ENCODE results near the gene MB21D2.
"Not testable (repeated sequence)": the region's sequence is repeated elsewhere in the genome, so short reads cannot be mapped to it uniquely, and the experiment has no call there.

MB21D2 gene, protein sequence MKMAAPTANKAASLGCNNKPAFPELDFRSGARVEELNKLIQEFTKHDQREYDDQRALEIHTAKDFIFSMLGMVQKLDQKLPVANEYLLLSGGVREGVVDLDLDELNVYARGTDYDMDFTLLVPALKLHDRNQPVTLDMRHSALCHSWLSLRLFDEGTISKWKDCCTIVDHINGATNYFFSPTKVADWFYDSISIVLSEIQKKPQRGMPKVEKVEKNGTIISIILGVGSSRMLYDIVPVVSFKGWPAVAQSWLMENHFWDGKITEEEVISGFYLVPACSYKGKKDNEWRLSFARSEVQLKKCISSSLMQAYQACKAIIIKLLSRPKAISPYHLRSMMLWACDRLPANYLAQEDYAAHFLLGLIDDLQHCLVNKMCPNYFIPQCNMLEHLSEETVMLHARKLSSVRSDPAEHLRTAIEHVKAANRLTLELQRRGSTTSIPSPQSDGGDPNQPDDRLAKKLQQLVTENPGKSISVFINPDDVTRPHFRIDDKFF

GRCh38 chr3:192917404-192918274, at the start of gene MB21D2:
MB21D2 (minus strand) TSS chr3:192917856; CDS start chr3:192917840, 16 bp downstream.
- peak; percentile 37 for DNase-seq

GRCh38 chr3:192964959-192965719, 47.5 kb upstream of the MB21D2 start:
- DNase-seq: not testable (repeated sequence)

DNA sequence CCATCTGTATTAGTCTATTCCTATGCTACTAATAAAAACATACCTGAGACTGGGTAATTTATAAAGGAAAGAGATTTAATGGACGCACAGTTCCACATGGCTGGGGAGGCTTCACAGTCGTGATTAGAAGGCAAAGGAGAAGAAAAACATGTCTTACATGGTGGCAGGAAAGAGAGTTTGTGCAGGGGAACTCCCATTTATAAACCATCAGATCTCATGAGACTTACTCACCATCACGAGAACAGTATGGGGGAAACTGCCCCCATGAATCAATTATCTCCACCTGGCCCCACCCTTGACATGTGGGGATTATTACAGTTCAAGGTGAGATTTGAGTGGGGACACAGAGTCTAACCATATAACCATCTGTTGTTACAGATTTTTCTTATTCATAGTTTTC, 42.1 kb upstream of the MB21D2 start:
- no peak for DNase-seq

DNA sequence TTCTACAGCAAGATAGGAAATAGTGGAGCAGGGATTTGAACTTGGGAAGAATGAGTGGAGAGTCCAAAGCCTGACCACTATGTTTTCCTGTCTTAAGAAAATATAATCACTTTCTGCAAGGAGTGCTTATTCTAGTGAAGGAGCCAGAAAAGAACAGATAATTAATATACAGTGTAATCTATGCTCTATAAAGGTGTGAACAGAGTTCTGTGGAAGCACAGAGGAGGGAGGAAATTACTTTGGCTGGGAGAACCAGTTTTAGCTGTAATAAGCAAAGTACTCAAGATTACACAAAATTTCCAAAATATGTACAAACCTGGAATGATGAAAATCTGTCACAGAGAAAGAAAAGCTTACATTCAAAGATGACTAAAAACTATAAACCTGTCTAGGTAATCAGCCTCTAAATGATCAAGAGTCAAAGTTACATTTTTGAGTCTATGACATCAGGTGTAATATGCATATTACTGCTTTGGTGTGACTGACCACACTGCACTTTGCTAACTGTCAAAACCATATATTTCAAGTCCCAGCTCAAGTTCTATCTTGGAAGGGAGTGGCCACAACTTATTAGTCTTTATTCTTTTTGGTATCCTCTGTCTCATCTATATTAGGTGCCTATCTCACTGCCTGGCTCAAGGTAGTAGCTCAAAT, 40.7 kb upstream of the MB21D2 start:
- no peak for DNase-seq

DNA sequence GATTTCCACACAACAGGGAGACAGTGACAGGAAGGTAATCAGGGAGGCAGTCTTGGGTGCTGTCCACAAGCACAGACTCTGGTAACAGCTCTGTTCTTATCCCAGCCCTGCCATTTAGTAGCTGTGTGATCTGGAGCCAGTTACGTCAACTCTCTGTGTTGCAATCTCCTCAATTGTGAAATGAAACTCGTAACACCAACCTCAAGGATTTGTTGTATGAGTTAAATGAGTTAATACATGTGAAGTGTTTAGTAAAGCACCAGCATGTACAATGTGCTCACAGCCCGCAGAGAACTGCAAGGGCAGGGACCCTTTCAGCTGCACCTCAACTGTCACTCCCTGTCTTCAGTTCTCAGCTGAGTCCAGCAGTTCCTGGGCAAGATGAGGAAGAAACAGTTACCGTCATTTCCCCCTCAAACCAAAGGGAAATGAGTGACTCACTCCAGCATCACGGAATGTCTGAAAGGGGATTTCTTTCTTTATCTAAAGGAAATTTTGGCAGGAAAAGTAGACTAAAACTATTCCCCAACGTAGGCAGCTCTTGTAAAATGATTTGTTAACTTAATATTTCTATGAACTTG, 39.9 kb upstream of the MB21D2 start:
- DNase-seq: no peak

- no peak for DNase-seq
These were observed 36.3 kb upstream of the MB21D2 start for GRCh38 chr3:192953926-192954325.

DNA sequence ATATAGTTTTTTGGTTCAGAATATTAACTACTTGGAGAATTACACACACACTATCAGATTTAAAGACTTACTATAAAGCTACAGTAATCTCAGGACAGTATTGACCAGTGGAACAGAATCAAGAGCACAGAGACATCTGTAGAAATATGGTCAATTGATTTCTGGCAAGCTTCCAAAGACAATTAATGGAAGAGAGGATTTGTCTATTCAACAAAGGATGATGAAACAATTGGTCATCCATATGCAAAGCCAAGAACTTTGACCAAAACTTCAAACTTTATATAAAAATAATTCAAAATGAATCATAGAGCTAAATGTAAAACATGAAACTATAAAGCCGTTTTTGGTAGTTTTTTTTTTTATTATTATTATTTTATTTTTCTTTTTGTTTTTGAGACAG, 29.8 kb upstream of the MB21D2 start:
- DNase-seq: no peak

DNA sequence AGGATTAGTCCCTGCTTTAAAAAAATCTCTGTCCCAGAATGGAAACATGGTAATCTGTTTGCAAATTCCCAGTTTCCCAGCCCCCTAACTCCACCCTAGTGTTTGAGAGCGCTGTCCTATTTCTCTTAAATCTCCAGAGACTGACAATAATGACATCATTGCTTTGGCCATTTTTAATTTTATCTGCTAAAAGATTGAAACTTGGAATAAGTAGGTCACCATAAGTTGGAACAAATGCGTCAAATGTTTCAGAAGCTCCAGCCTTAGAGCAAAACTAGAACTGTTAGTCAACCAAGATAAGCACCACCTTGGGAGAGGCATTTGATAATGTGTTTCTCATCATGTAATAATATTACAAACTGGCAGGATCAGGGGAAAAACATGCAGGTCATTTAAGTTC, 25.7 kb upstream of the MB21D2 start:
- DNase-seq: no peak

- DNase-seq: no peak
These were observed 25.0 kb upstream of the MB21D2 start for GRCh38 chr3:192942625-192943024.

GRCh38 chr3:192940129-192940528, 22.5 kb upstream of the MB21D2 start:
- DNase-seq: no peak

- no peak for DNase-seq
These were observed 17.8 kb upstream of the MB21D2 start for GRCh38 chr3:192935441-192935840.

DNA sequence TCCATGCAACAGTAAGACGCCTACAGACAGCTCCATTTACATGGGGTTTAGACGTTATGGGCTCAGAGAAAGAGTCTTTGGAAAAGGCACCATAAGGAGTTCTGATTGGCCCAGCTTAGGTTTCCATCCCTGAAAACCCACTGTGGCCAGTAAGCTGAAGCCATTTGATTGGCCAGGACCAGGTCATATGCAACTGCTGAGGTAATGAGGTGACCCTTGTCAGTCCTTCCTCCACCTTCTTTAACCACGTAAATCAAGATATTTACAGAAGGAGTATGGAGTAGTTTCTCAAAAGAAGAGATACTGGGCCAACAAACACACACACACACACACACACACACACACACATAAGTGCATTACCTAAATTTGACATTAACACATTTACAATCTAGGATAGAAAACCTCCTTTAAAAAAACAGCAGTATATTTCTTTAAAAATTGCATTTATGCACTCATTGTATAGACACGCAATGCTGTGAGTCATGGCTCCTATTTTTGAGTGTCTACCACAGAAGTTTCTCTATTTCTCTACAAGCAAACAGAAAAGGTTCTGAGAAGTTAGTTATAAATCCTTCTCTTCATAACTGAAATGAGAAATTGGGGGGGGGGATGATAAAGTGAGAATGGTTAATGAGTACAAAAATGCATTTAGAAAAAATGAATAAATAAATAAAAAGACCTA, 16.3 kb upstream of the MB21D2 start:
- no peak for DNase-seq

- DNase-seq: no peak
These were observed 15.6 kb upstream of the MB21D2 start for GRCh38 chr3:192933259-192933658.

- DNase-seq: no peak
These were observed 14.2 kb upstream of the MB21D2 start for GRCh38 chr3:192931825-192932224.

- DNase-seq: no peak
These were observed 12.9 kb upstream of the MB21D2 start for GRCh38 chr3:192930577-192930976.

DNA sequence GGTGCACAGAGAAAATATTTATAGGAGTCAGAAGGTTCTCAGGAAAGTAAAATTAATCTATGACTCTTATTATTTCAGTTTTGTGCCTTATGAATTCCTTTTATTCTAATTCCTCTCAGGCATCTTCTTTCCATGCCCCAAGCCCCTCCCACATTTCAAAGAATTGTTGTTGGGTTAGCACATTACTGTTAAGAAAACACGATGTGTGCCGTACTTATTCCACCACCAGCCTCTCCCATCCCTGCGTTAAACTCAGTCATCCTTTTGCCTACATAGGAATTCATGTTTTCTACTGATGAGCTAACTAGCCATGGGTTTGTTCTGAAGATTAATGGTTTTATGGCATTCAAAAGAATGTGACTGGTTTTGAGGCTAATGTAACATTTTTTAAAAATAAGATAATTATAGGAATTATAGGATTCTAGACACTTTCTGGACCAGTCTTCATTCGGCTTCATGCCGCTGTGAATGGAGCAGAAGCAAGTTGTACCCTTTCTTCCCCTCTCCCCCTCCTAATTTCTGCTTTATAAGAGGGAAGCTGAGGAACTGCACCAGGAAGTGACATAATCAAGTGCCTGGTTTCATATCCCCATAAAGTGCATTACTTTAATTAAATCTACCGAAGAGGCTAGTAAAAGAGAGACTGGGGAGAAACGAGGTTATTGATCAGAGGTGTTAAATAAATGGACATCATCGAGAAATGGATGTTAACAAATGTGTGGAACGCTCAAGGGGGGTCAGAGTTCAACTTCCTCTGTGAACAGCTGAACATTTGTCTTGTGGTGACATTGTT, 12.3 kb upstream of the MB21D2 start:
- DNase-seq: no peak

DNA sequence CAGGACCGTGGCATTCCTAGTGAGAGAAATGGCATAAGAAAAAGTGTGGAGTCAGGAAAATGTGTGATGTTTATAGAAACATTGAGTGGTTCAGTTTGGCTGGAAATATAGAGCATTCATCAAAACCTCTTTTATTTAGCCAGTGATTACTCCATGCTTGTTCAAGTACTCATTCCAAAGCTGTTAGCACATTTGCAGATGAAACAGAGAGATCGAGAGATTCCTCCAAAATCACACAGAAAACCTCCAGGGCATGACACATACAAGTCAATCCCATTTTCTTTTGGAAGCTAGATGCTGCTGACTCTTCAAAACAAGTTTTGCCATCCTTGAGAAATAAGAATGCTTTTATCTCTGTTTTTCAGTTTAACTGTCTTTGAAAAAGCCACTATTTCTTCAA, 11.5 kb upstream of the MB21D2 start:
- DNase-seq: no peak

- no peak for DNase-seq
These were observed 11.1 kb upstream of the MB21D2 start for GRCh38 chr3:192928720-192929119.

DNA sequence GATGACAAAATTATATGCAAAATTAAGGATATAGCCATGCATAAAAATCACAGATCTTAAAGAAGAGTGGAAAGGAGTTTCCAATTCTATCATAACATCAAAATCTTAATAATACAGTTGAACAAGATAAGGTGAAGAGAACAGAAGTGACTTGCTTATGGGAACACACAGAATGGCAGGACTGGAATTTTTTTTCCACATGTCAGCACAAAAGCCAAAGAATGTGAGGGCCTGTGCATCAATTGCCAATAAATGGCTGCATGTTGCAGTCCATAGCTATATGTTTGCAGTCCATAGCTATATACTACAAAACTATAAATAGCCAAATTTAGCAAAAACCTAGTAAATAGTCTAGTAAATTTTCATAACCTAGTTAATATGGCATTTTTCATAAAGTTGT, 10.4 kb upstream of the MB21D2 start:
- DNase-seq: no peak

DNA sequence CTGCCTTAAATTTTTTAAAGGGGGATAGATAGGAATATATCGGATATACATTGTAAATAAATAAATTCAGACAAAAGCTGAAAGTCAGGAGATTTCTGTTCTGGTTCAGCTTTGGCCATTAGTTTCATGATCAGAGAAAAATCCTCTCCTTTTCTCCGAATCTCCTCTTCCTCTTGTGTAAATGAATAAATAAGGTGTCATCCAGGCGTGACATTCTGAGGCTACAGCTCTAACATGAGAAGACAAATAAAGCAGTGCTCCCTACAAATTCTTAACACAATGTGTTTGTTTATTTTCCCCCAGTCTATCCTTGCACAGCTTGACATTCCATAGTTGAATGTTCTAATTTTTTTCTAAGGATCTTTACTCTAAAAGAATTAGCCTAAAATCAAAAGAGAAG, 9.4 kb upstream of the MB21D2 start:
- DNase-seq: no peak

- DNase-seq: no peak
These were observed 6.1 kb upstream of the MB21D2 start for GRCh38 chr3:192923731-192924130.

Data from activated CD4-positive, alpha-beta T cell treated with anti-CD3 and anti-CD28 coated beads for 1 hour (primary cell).